SK-N-SH (cell line): ENCODE results near the gene ETV6. TPM values are rescaled to one million over a fixed set of nuclear protein-coding genes. Genes with fewer than 3 reads are reported as not detected.

Experiments used
- CTCF ChIA-PET: fragments of 300-600, 350-600 bp; formaldehyde crosslinking; extraction: SDS; loops from one replicate; lab custom pipeline; 2021; lab: Yijun Ruan, JAX
- POLR2A ChIA-PET: fragments of 350-600 bp; sonication (Branson Sonifier 250); formaldehyde crosslinking; extraction: SDS; loops from one replicate; lab custom pipeline; 2020; ENCODE audit warnings: antibody characterized with exemption, inconsistent platforms; lab: Yijun Ruan, JAX
- DNase-seq: peaks from one replicate; pipeline ENCODE4 v3.0.0; 2012
- H2AFZ ChIP-seq: fragments of 200-600 bp; sonication (generic); 2 replicates; pipeline ENCODE4 v1.8.1; 2016; ENCODE audit warnings: antibody characterized with exemption, mild to moderate bottlenecking, low read depth
- H3F3A ChIP-seq: fragments of 200-600 bp; sonication (generic); replicated peaks from 2 replicates; pipeline ENCODE3; 2016; ENCODE audit warnings: antibody characterized with exemption, mild to moderate bottlenecking; ENCODE audit not compliant: insufficient read depth
- H3K27ac ChIP-seq, 2 experiments: fragments of 200-500 bp in 1 of 2; fragments of 200-600 bp in 1 of 2; sonication (Bioruptor generic) in 1 of 2; sonication (generic), shearing (Covaris generic) in 1 of 2; 2 replicates each; pipeline versions ENCODE4 v1.5.1 to v1.6.1; 2014 to 2016; ENCODE audit warnings: low read depth in 2 of 2, inconsistent platforms in 1 of 2, low read length in 1 of 2, mild to moderate bottlenecking in 1 of 2, mixed read lengths in 1 of 2
- H3K27me3 ChIP-seq: fragments of 200-600 bp; sonication (generic), shearing (Covaris generic); 2 replicates; pipeline ENCODE4 v1.6.1; 2016; ENCODE audit warnings: mixed run types; ENCODE audit not compliant: insufficient read depth
- H3K36me3 ChIP-seq, 2 experiments: fragments of 200-500 bp in 1 of 2; fragments of 200-600 bp in 1 of 2; sonication (Bioruptor generic) in 1 of 2; sonication (generic) in 1 of 2; replicated peaks in 1 of 2; 2 replicates each; pipeline versions ENCODE3 to v1.5.1; 2014 to 2016; ENCODE audit warnings: low read length in 1 of 2, mild to moderate bottlenecking in 1 of 2; ENCODE audit not compliant: insufficient read depth in 2 of 2, control insufficient read depth in 1 of 2
- H3K4me1 ChIP-seq, 2 experiments: fragments of 200-500 bp in 1 of 2; fragments of 200-600 bp in 1 of 2; sonication (Bioruptor generic) in 1 of 2; sonication (generic), shearing (Covaris generic) in 1 of 2; 2 replicates each; pipeline versions ENCODE4 v1.5.1 to v1.6.1; 2014 to 2016; ENCODE audit warnings: low read depth in 1 of 2, low read length in 1 of 2, mixed run types in 1 of 2; ENCODE audit not compliant: insufficient read depth in 2 of 2, control insufficient read depth in 1 of 2
- H3K4me2 ChIP-seq: fragments of 200-600 bp; sonication (generic), shearing (Covaris generic); 2 replicates; pipeline ENCODE4 v1.6.1; 2017; ENCODE audit warnings: mixed run types
- H3K4me3 ChIP-seq, 2 experiments: fragments of 200-500 bp in 1 of 2; fragments of 200-600 bp in 1 of 2; sonication (Bioruptor generic) in 1 of 2; sonication (generic), shearing (Covaris generic) in 1 of 2; 2 replicates each; pipeline versions ENCODE4 v1.5.1 to v1.8.1; 2014 to 2016; ENCODE audit warnings: low read depth in 2 of 2, inconsistent platforms in 1 of 2, low read length in 1 of 2, mild to moderate bottlenecking in 1 of 2, mixed read lengths in 1 of 2, moderate library complexity in 1 of 2
- H3K79me2 ChIP-seq: fragments of 200-600 bp; sonication (generic); 2 replicates; pipeline ENCODE4 v1.8.1; 2017; ENCODE audit warnings: mild to moderate bottlenecking; ENCODE audit not compliant: insufficient read depth
- H3K9ac ChIP-seq: fragments of 200-600 bp; sonication (generic); 2 replicates; pipeline ENCODE4 v1.6.1; 2017; ENCODE audit warnings: mixed run types
- H3K9me2 ChIP-seq: fragments of 200-600 bp; sonication (generic); 2 replicates; pipeline ENCODE4 v1.6.1; 2017; ENCODE audit warnings: mixed run types
- H3K9me3 ChIP-seq: fragments of 200-600 bp; sonication (generic); 2 replicates; pipeline ENCODE4 v1.6.1; 2017; ENCODE audit warnings: mixed run types, mild to moderate bottlenecking, moderate library complexity
- H4K20me1 ChIP-seq: fragments of 200-600 bp; sonication (generic); 2 replicates; pipeline ENCODE4 v1.6.1; 2017; ENCODE audit warnings: mild to moderate bottlenecking, mixed run types; ENCODE audit not compliant: insufficient read depth
- CTCF ChIP-seq: fragments of 200-600 bp; sonication (generic); IDR thresholded peaks from 2 replicates; pipeline ENCODE4 v1.6.1; 2017; ENCODE audit warnings: antibody characterized with exemption, mild to moderate bottlenecking, moderate library complexity
- ELF1 ChIP-seq: IDR thresholded peaks from 2 replicates; pipeline ENCODE4 v1.4.0; 2012
- EP300 ChIP-seq, 2 experiments: IDR thresholded peaks; 2 replicates each; pipeline versions ENCODE4 v1.4.0 to v1.6.1; 2012; ENCODE audit warnings: borderline replicate concordance in 1 of 2, low read depth in 1 of 2, low read length in 1 of 2
- FOSL2 ChIP-seq: IDR thresholded peaks from 2 replicates; pipeline ENCODE4 v1.4.0; 2012; ENCODE audit warnings: low read depth, mild to moderate bottlenecking, moderate library complexity, borderline replicate concordance
- FOXM1 ChIP-seq: IDR thresholded peaks from 2 replicates; pipeline ENCODE4 v1.4.0; 2012; ENCODE audit warnings: low read depth, mild to moderate bottlenecking
- GATA2 ChIP-seq: sonication (generic); formaldehyde crosslinking; IDR thresholded peaks from 2 replicates; pipeline ENCODE4 v1.5.0; 2020; ENCODE audit warnings: mild to moderate bottlenecking, missing genetic modification reagents
- MEF2A ChIP-seq: IDR thresholded peaks from 2 replicates; pipeline ENCODE4 v1.4.0; 2012; ENCODE audit warnings: low read depth, borderline replicate concordance
- MXI1 ChIP-seq: IDR thresholded peaks from 2 replicates; pipeline ENCODE4 v1.6.1; 2012; ENCODE audit warnings: mild to moderate bottlenecking, low read depth, low read length, improper control_type of control experiment
- NRF1 ChIP-seq: IDR thresholded peaks from 2 replicates; pipeline ENCODE4 v1.6.1; 2012; ENCODE audit warnings: low read depth, mild to moderate bottlenecking, low read length
- RCOR1 ChIP-seq: fragments of 150-350 bp; IDR thresholded peaks from 2 replicates; pipeline ENCODE4 v1.6.1; 2017; ENCODE audit warnings: antibody characterized with exemption, low read length
- RFX5 ChIP-seq: IDR thresholded peaks from 2 replicates; pipeline ENCODE4 v1.6.1; 2012; ENCODE audit warnings: mild to moderate bottlenecking, improper control_type of control experiment, low read length
- RXRA ChIP-seq: IDR thresholded peaks from 2 replicates; pipeline ENCODE4 v1.4.0; 2012; ENCODE audit warnings: low read depth, mild to moderate bottlenecking, borderline replicate concordance
- SIN3A ChIP-seq: IDR thresholded peaks from 2 replicates; pipeline ENCODE4 v1.6.1; 2012; ENCODE audit warnings: low read depth, mild to moderate bottlenecking, low read length, moderate library complexity, borderline replicate concordance
- SMC3 ChIP-seq: IDR thresholded peaks from 2 replicates; pipeline ENCODE4 v1.6.1; 2012; ENCODE audit warnings: low read depth, low read length, improper control_type of control experiment
- TAF1 ChIP-seq: IDR thresholded peaks from 2 replicates; pipeline ENCODE4 v1.6.1; 2012; ENCODE audit warnings: low read depth, mild to moderate bottlenecking, low read length, moderate library complexity, borderline replicate concordance
- USF1 ChIP-seq: IDR thresholded peaks from 2 replicates; pipeline ENCODE4 v1.4.0; 2012; ENCODE audit warnings: low read depth, borderline replicate concordance
- YY1 ChIP-seq: IDR thresholded peaks from 2 replicates; pipeline ENCODE4 v1.4.0; 2012; ENCODE audit warnings: low read depth, mild to moderate bottlenecking
- WGBS: methylation state at CpG from one replicate; pipeline ENCODE4 v1.1.6; 2017; ENCODE audit warnings: low lambda C conversion rate; 5-methylcytosine and 5-hydroxymethylcytosine counted together
- polyA plus RNA-seq, 3 experiments: library from polyadenylated mRNA; depleted of rRNA; stranded (reverse); fragments of >200 nt; gene quantifications; 2 replicates each; pipeline ENCODE4 v1.2.3, GENCODE V29; 2012
- TF ChIP-seq, protein P1 (sequence below): fragments of 150-350 bp; IDR thresholded peaks from 2 replicates; pipeline ENCODE4 v1.6.1; 2017; ENCODE audit warnings: antibody characterized with exemption, low read length, low read depth, borderline replicate concordance
- TF ChIP-seq, protein P2 (sequence below): IDR thresholded peaks from 2 replicates; pipeline ENCODE4; 2012
- TF ChIP-seq, protein P3 (sequence below): IDR thresholded peaks from 2 replicates; pipeline ENCODE4 v1.4.0; 2012; ENCODE audit warnings: low read depth

The ETV6 gene
- polyA plus RNA-seq, 1 of the 3 experiments (the other 2 are of a cell fraction), result 4.0 TPM

- TF ChIP-seq SMC3, result no peak
Measured at GRCh38 chr12:11916113-11916512, 266.6 kb downstream of the ETV6 start (continued).

DNA sequence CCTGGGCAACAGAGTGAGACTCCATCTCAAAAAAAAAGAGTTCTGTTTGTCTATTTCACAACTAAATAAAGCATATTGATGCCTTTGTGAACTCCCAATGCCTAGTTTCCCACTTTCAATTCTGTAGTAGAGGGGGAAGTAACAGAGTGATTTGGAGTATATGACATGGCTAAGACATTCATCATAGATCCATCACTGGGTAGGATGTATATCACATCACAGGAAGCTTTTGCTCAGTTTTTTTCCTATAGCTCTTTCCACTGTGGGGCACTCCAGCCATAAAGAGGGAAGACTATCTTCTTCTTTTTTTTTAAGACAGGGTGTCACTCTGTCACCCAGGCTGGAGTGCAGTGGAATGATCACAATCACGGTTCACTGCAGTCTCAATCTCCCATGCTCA is 267.3 kb downstream of the ETV6 start:
- no peak for TF ChIP-seq RXRA
- no peak for TF ChIP-seq RCOR1
- TF ChIP-seq, protein P1, sequence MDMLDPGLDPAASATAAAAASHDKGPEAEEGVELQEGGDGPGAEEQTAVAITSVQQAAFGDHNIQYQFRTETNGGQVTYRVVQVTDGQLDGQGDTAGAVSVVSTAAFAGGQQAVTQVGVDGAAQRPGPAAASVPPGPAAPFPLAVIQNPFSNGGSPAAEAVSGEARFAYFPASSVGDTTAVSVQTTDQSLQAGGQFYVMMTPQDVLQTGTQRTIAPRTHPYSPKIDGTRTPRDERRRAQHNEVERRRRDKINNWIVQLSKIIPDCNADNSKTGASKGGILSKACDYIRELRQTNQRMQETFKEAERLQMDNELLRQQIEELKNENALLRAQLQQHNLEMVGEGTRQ, result no peak
- TF ChIP-seq FOXM1, result no peak
- TF ChIP-seq SMC3, result no peak
- TF ChIP-seq SIN3A, result no peak
- TF ChIP-seq, protein P2, sequence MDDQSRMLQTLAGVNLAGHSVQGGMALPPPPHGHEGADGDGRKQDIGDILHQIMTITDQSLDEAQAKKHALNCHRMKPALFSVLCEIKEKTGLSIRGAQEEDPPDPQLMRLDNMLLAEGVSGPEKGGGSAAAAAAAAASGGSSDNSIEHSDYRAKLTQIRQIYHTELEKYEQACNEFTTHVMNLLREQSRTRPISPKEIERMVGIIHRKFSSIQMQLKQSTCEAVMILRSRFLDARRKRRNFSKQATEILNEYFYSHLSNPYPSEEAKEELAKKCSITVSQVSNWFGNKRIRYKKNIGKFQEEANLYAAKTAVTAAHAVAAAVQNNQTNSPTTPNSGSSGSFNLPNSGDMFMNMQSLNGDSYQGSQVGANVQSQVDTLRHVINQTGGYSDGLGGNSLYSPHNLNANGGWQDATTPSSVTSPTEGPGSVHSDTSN, result no peak
- no peak for TF ChIP-seq CTCF
- no peak for TF ChIP-seq NRF1
- no peak for TF ChIP-seq TAF1
- no peak for TF ChIP-seq GATA2 (CRISPR knock-in tag)
- TF ChIP-seq MEF2A, result no peak
- TF ChIP-seq MXI1, result no peak
- no peak for TF ChIP-seq USF1
- TF ChIP-seq, protein P3, sequence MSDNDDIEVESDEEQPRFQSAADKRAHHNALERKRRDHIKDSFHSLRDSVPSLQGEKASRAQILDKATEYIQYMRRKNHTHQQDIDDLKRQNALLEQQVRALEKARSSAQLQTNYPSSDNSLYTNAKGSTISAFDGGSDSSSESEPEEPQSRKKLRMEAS, result no peak
- TF ChIP-seq ELF1, result no peak
- no peak for TF ChIP-seq YY1
- no peak for TF ChIP-seq RFX5
- TF ChIP-seq EP300 (IDR thresholded peaks at IDR 0.05; ENCODE audit: borderline replicate concordance in 1 of 2, low read depth in 1 of 2, low read length in 1 of 2), result no peak
- TF ChIP-seq FOSL2, result no peak
- TF ChIP-seq, all 33 proteins: peak for 0

More for the DNA sequence above, 267.3 kb downstream of the ETV6 start:
- Histone ChIP-seq H3K27ac (no peak overlapping the region), H4K20me1 (no peaks in the 10 kb centered on the region), H3K36me3 (no peaks in the 10 kb centered on the region), H3K79me2 (no peaks in the 10 kb centered on the region), H3K9me3 (no peaks in the 10 kb centered on the region), H3K27me3 (no peaks in the 10 kb centered on the region; the same call in 1 of the 2 replicates), H3F3A (no peaks in the 10 kb centered on the region), H3K4me1 (no peaks in the 10 kb centered on the region), H3K4me3 (no peak overlapping the region), H3K9ac (no peak overlapping the region), H3K9me2 (no peaks in the 10 kb centered on the region), H3K4me2 (no peak overlapping the region), H2AFZ (no peak overlapping the region)
- ChIA-PET CTCF (no interaction called here), POLR2A (interaction anchor here (0.6 kb wide), 1 partner anchor 174 kb away, joined by 5 read pairs; no protein-coding TSS in a partner anchor)
- WGBS, result 58% methylated on average over 1 of the region's 1 CpG
- no peak for DNase-seq
